ENCODE measurements around the gene DGKG. TPM values are rescaled to one million over a fixed set of nuclear protein-coding genes. Genes with fewer than 3 reads are reported as not detected.

DGKG gene
- total and polyA plus RNA-seq, 9 of the 15 experiments (the other 6 are each of a cell fraction or from before 2014, with no cell fraction given): 0.01 to 0.36 (median 0.15) TPM

DNA sequence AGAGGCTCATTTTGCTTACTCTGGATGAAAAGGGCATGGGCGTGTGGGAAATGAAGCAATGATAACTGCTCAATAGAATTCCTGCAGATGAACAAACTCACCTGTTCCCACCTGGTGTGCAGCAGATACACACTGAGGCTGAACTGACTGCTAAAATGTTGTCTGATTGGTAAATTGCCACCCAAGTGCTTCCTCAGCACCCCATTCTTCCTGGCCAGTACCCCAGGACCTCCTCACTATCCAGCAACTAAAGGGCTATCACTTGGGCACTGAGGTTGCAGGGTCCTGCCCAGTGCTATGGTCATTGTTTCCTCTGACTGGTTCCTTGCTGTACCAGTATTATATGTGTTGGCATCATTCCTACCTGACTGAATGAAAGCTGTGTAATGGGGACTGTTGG, 38.0 kb upstream of the DGKG start (continued):
- TF ChIP-seq, protein P1, sequence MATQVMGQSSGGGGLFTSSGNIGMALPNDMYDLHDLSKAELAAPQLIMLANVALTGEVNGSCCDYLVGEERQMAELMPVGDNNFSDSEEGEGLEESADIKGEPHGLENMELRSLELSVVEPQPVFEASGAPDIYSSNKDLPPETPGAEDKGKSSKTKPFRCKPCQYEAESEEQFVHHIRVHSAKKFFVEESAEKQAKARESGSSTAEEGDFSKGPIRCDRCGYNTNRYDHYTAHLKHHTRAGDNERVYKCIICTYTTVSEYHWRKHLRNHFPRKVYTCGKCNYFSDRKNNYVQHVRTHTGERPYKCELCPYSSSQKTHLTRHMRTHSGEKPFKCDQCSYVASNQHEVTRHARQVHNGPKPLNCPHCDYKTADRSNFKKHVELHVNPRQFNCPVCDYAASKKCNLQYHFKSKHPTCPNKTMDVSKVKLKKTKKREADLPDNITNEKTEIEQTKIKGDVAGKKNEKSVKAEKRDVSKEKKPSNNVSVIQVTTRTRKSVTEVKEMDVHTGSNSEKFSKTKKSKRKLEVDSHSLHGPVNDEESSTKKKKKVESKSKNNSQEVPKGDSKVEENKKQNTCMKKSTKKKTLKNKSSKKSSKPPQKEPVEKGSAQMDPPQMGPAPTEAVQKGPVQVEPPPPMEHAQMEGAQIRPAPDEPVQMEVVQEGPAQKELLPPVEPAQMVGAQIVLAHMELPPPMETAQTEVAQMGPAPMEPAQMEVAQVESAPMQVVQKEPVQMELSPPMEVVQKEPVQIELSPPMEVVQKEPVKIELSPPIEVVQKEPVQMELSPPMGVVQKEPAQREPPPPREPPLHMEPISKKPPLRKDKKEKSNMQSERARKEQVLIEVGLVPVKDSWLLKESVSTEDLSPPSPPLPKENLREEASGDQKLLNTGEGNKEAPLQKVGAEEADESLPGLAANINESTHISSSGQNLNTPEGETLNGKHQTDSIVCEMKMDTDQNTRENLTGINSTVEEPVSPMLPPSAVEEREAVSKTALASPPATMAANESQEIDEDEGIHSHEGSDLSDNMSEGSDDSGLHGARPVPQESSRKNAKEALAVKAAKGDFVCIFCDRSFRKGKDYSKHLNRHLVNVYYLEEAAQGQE (IDR thresholded peaks at IDR 0.05; ENCODE audit: borderline replicate concordance): no peak
- TF ChIP-seq, protein P1 (CRISPR knock-in tag; IDR thresholded peaks at IDR 0.05; ENCODE audit: low read depth): no peak
- TF ChIP-seq POLR2G (IDR thresholded peaks at IDR 0.05; ENCODE audit: low read depth, low read length): no peak
- TF ChIP-seq FOXO4 (CRISPR knock-in tag; IDR thresholded peaks at IDR 0.05): no peak
- TF ChIP-seq, protein P2, sequence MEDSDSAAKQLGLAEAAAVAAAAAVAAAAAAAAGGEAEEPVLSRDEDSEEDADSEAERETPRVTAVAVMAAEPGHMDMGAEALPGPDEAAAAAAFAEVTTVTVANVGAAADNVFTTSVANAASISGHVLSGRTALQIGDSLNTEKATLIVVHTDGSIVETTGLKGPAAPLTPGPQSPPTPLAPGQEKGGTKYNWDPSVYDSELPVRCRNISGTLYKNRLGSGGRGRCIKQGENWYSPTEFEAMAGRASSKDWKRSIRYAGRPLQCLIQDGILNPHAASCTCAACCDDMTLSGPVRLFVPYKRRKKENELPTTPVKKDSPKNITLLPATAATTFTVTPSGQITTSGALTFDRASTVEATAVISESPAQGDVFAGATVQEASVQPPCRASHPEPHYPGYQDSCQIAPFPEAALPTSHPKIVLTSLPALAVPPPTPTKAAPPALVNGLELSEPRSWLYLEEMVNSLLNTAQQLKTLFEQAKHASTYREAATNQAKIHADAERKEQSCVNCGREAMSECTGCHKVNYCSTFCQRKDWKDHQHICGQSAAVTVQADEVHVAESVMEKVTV (CRISPR knock-in tag; IDR thresholded peaks at IDR 0.05): no peak
